HCT116 (cell line): ENCODE measurements around the gene CIAO2A. TPM values are rescaled to one million over a fixed set of nuclear protein-coding genes. Genes with fewer than 3 reads are reported as not detected.

Experiments used
- ATAC-seq: fragments of 200-7000 bp; cut with Tn5 transposase; 2 replicates; pipeline ENCODE4 v1.9.1; 2020; ENCODE audit warnings: mild to moderate bottlenecking, moderate library complexity
- BruUV-seq: library from RNA; stranded (reverse); fragments of 400-500 nt; replicated peaks from 2 replicates; lab custom pipeline; 2021; lab: Mats Ljungman, UMichigan
- CTCF ChIA-PET: fragments of 300-600 bp; sonication (Branson Sonifier 250); formaldehyde crosslinking; loops from one replicate; lab custom pipeline; 2021; ENCODE audit warnings: antibody characterized with exemption; lab: Charles Lee
- POLR2A ChIA-PET: fragments of 300-600, 350-600 bp; sonication (Branson Sonifier 250); formaldehyde crosslinking; loops from one replicate; lab custom pipeline; 2021; ENCODE audit warnings: antibody characterized with exemption; lab: Charles Lee
- RAD21 ChIA-PET, 2 experiments: fragments of 300-600 bp; sonication (Branson Sonifier 250); formaldehyde crosslinking; loops; one replicate each; lab custom pipeline; 2023; ENCODE audit warnings: low total read pairs in 2 of 2; ENCODE audit not compliant: uncharacterized antibody in 2 of 2, unreplicated experiment in 2 of 2, low non-redundant PET in 1 of 2; lab: Charles Lee
- DNase-seq: peaks from one replicate; pipeline ENCODE4 v3.0.0-alpha.2; 2010; ENCODE audit warnings: low read depth, low spot score
- H2AFZ ChIP-seq: fragments of 200-600 bp; shearing (Covaris generic), sonication (generic); 2 replicates; pipeline ENCODE4 v1.6.1; 2017; ENCODE audit warnings: low read depth, mixed run types, mixed read lengths, antibody characterized with exemption, low read length; ENCODE audit not compliant: poor library complexity, severe bottlenecking
- H3K27ac ChIP-seq: 2 replicates; pipeline ENCODE4 v1.5.1; 2012; ENCODE audit warnings: low read depth, low read length
- H3K27me3 ChIP-seq: fragments of 200-600 bp; sonication (generic); 2 replicates; pipeline ENCODE4 v1.6.1; 2016; ENCODE audit warnings: mixed run types, low read length, mixed read lengths; ENCODE audit not compliant: insufficient read depth
- H3K36me3 ChIP-seq, 2 experiments: fragments of 200-500 bp in 1 of 2; fragments of 200-600 bp in 1 of 2; sonication (Bioruptor generic) in 1 of 2; sonication (generic) in 1 of 2; 2 replicates each; pipeline versions ENCODE4 v1.5.1 to v1.6.1; 2014 to 2016; ENCODE audit warnings: low read length in 2 of 2, inconsistent platforms in 1 of 2, mixed read lengths in 1 of 2, mixed run types in 1 of 2; ENCODE audit not compliant: insufficient read depth in 2 of 2, control insufficient read depth in 1 of 2
- H3K4me1 ChIP-seq, 2 experiments: fragments of 200-600 bp in 1 of 2; sonication (generic) in 1 of 2; 2 replicates each; pipeline versions ENCODE4 v1.5.1 to v1.6.1; 2012 to 2017; ENCODE audit warnings: low read length in 2 of 2, inconsistent platforms in 1 of 2, mild to moderate bottlenecking in 1 of 2, mixed read lengths in 1 of 2, mixed run types in 1 of 2, moderate library complexity in 1 of 2; ENCODE audit not compliant: insufficient read depth in 2 of 2, control insufficient read depth in 1 of 2
- H3K4me2 ChIP-seq: fragments of 200-600 bp; sonication (generic); 2 replicates; pipeline ENCODE4 v1.6.1; 2017; ENCODE audit warnings: mixed run types, low read length, mixed read lengths
- H3K4me3 ChIP-seq, 2 experiments: fragments of 200-600 bp in 1 of 2; sonication (generic) in 1 of 2; replicated peaks in 1 of 2; 2 replicates each; pipeline ENCODE4 v1.5.1; 2011 to 2016; ENCODE audit warnings: low read length in 2 of 2, control low read depth in 1 of 2, low read depth in 1 of 2, mild to moderate bottlenecking in 1 of 2, mixed read lengths in 1 of 2, mixed run types in 1 of 2
- H3K79me2 ChIP-seq: fragments of 200-600 bp; sonication (generic); 2 replicates; pipeline ENCODE4 v1.6.1; 2017; ENCODE audit warnings: mild to moderate bottlenecking, mixed run types, low read length, moderate library complexity, mixed read lengths; ENCODE audit not compliant: insufficient read depth
- H3K9ac ChIP-seq: fragments of 200-600 bp; sonication (generic); 2 replicates; pipeline ENCODE4 v1.6.1; 2016; ENCODE audit warnings: low read length, mixed read lengths
- H3K9me2 ChIP-seq: fragments of 200-600 bp; sonication (generic), shearing (Covaris generic); 2 replicates; pipeline ENCODE4 v1.6.1; 2017; ENCODE audit warnings: mixed run types, mild to moderate bottlenecking, moderate library complexity; ENCODE audit not compliant: insufficient read depth
- H3K9me3 ChIP-seq, 2 experiments: fragments of 200-500 bp in 1 of 2; fragments of 200-600 bp in 1 of 2; sonication (Bioruptor generic) in 1 of 2; sonication (generic) in 1 of 2; 2 replicates each; pipeline ENCODE4 v1.6.1; 2014 to 2017; ENCODE audit warnings: low read length in 2 of 2, mixed read lengths in 2 of 2, inconsistent platforms in 1 of 2, low read depth in 1 of 2, mild to moderate bottlenecking in 1 of 2, mixed run types in 1 of 2, moderate library complexity in 1 of 2; ENCODE audit not compliant: control insufficient read depth in 1 of 2, insufficient read depth in 1 of 2
- H4K20me1 ChIP-seq: fragments of 200-600 bp; sonication (generic), shearing (Covaris generic); 2 replicates; pipeline ENCODE4 v1.6.1; 2017; ENCODE audit warnings: mixed run types, mild to moderate bottlenecking, moderate library complexity; ENCODE audit not compliant: insufficient read depth
- CBX3 ChIP-seq: IDR thresholded peaks from 2 replicates; pipeline ENCODE4 v1.6.1; 2012; ENCODE audit warnings: low read depth
- CTCF ChIP-seq, 3 experiments: fragments of 200-600 bp in 1 of 3; sonication (generic) in 1 of 3; IDR thresholded peaks in 2 of 3; conservative IDR thresholded peaks in 1 of 3; 2 replicates each; pipeline ENCODE4 v1.5.1; 2012 to 2017; ENCODE audit warnings: low read depth in 2 of 3, low read length in 2 of 3, antibody characterized with exemption in 1 of 3, borderline replicate concordance in 1 of 3, control low read depth in 1 of 3, mild to moderate bottlenecking in 1 of 3, mixed read lengths in 1 of 3, mixed run types in 1 of 3, moderate library complexity in 1 of 3; ENCODE audit not compliant: insufficient read depth in 1 of 3
- EZH2 ChIP-seq: fragments of 200-600 bp; sonication (generic); IDR thresholded peaks from 2 replicates; pipeline ENCODE4 v1.6.1; 2017; ENCODE audit warnings: antibody characterized with exemption, mixed run types
- EZH2phosphoT487 ChIP-seq: fragments of 200-600 bp; IDR thresholded peaks from 2 replicates; pipeline ENCODE4 v1.6.1; 2018; ENCODE audit warnings: antibody characterized with exemption, borderline replicate concordance
- FOSL1 ChIP-seq: IDR thresholded peaks from 2 replicates; pipeline ENCODE4 v1.6.1; 2012; ENCODE audit warnings: low read depth
- JUND ChIP-seq: IDR thresholded peaks from 2 replicates; pipeline ENCODE4 v1.6.1; 2012
- MAX ChIP-seq: IDR thresholded peaks from 2 replicates; pipeline ENCODE4 v1.6.1; 2012
- POLR2A ChIP-seq: IDR thresholded peaks from 2 replicates; pipeline ENCODE4 v1.7.0; 2011; ENCODE audit warnings: borderline replicate concordance; ENCODE audit not compliant: insufficient read depth, insufficient read length; ENCODE audit errors: extremely low read depth
- POLR2AphosphoS5 ChIP-seq: IDR thresholded peaks from 2 replicates; pipeline ENCODE4 v1.6.1; 2011; ENCODE audit warnings: mild to moderate bottlenecking, low read depth, low read length, moderate library complexity
- SP1 ChIP-seq: IDR thresholded peaks from 2 replicates; pipeline ENCODE4 v1.6.1; 2012; ENCODE audit warnings: low read depth
- TCF7L2 ChIP-seq: IDR thresholded peaks from 2 replicates; pipeline ENCODE4 v1.7.0; 2011; ENCODE audit warnings: borderline replicate concordance, inconsistent platforms; ENCODE audit not compliant: insufficient read depth, insufficient read length; ENCODE audit errors: extremely low read depth
- YY1 ChIP-seq: IDR thresholded peaks from 2 replicates; pipeline ENCODE4 v1.6.1; 2011; ENCODE audit warnings: low read length, low read depth, moderate library complexity, mild to moderate bottlenecking; ENCODE audit not compliant: insufficient replicate concordance; ENCODE audit errors: extremely low read depth
- ZFX ChIP-seq: fragments of 450-650 bp; IDR thresholded peaks from 2 replicates; pipeline ENCODE4 v1.6.1; 2017
- intact Hi-C: fragments of 100-400 bp; cut with micrococcal nuclease; formaldehyde crosslinking; loops from 2 replicates; pipeline ENCODE4 v1.10.0; 2022
- total RNA-seq: library from RNA; stranded (reverse); gene quantifications from one replicate; pipeline ENCODE4 v1.2.1, GENCODE V29; 2021; ENCODE audit not compliant: unreplicated experiment

CIAO2A gene
- total RNA-seq, 1 experiment from 2014 or later, result 69.3 TPM

GRCh38 chr15:64096668-64097384, 3.2 kb upstream of the CIAO2A start:
- Histone ChIP-seq H4K20me1 (no peaks in the 10 kb centered on the region), H3K9ac (peak overlapping the region; percentile 77), H3K4me3 (peak overlapping the region; percentile 85 to 96), H3K4me2 (peak overlapping the region; percentile 76), H3K79me2 (peaks cover 77% of the 10 kb centered on the region), H3K9me2 (no peaks in the 10 kb centered on the region), H3K9me3 (no peaks in the 10 kb centered on the region), H3K27me3 (no peaks in the 10 kb centered on the region), H3K4me1 (peaks cover 25 to 37% of the 10 kb centered on the region in 2 experiments), H3K27ac (peak overlapping the region; percentile 62), H3K36me3 (no peaks in the 10 kb centered on the region), H2AFZ (no peak overlapping the region)
- intact Hi-C loops, result loop anchor here (5.0 kb wide), 1 partner anchor 55 kb away; the partner anchor contains the start of gene SNX22
- DNase-seq, result no peak
- ATAC-seq, result no peak
- RAD21 ChIA-PET, result no interaction called here
- no TSS peak for BruUV-seq
- CTCF ChIA-PET, result no interaction called here
- TF ChIP-seq POLR2AphosphoS5 (no peak), CTCF (IDR thresholded peaks at IDR 0.05 in 2 of 3, conservative IDR thresholded peaks at IDR 0.05 in 1 of 3; ENCODE audit: borderline replicate concordance in 1 of 3, insufficient read depth in 1 of 3, low read depth in 2 of 3, low read length in 2 of 3) (peak in 1 of 3 experiments; percentile 16; a peak in 1 of 6 replicates)
- POLR2A ChIA-PET, result no interaction called here

- H3K79me2 ChIP-seq, result peaks cover 77% of the 10 kb centered on the region
- ChIA-PET RAD21 (no interaction called here), CTCF (no interaction called here), POLR2A (interaction anchor here (0.7 kb wide), 1 partner anchor 21 kb away, joined by 5 read pairs; no protein-coding TSS in a partner anchor)
- H3K9me3 ChIP-seq, result no peaks in the 10 kb centered on the region
- H3K4me1 ChIP-seq, result peaks cover 25 to 37% of the 10 kb centered on the region in 2 experiments
- peak within 1 kb of the TSS; percentile 76 for H3K4me2 ChIP-seq
- DNase-seq (peak; percentile 82), ATAC-seq (peak; percentile 67)
- no peaks in the 10 kb centered on the region for H3K9me2 ChIP-seq
- BruUV-seq, result TSS peak; percentile 64
- H3K36me3 ChIP-seq, result no peaks in the 10 kb centered on the region
- no peak within 1 kb of the TSS for H2AFZ ChIP-seq
- intact Hi-C loops, result loop anchor here (5.0 kb wide), 1 partner anchor 56 kb away; the partner anchor contains the start of gene SNX22
- no peaks in the 10 kb centered on the region for H4K20me1 ChIP-seq
- H3K9ac ChIP-seq, result peak within 1 kb of the TSS; percentile 77
- H3K27ac ChIP-seq, result peak within 1 kb of the TSS; percentile 65
- no peaks in the 10 kb centered on the region for H3K27me3 ChIP-seq
- H3K4me3 ChIP-seq, result peak within 1 kb of the TSS; percentile 85 to 96
- TF ChIP-seq POLR2AphosphoS5 (peak; percentile 95), EZH2 (no peak), EZH2phosphoT487 (no peak), JUND (no peak), SP1 (peak; percentile 58), TCF7L2 (peak; percentile 64), CBX3 (0 out of 2 replicates have a peak, but pooled peaks have one; percentile 21), ZFX (peak; percentile 48; the same call in 1 of the 2 replicates), POLR2A (peak; percentile 79), MAX (peak; percentile 58; the same call in 1 of the 2 replicates), YY1 (peak; percentile 98), FOSL1 (no peak)
Observed at GRCh38 chr15:64095795-64096667, 2.4 kb upstream of the CIAO2A start, which contains the start of gene SNX1. Gene SNX1 (plus strand): TSS chr15:64095982. CDS start chr15:64096014, 32 bp downstream.
